MM.1S (cell line): ENCODE data around the gene PRSS33.

Source experiments
- DNase-seq: peaks from one replicate; pipeline ENCODE4 v3.0.0-alpha.2; 2015
- H2AFZ ChIP-seq: fragments of 300-600 bp; sonication (generic); 2 replicates; pipeline ENCODE4 v1.6.0; 2016; ENCODE audit warnings: antibody characterized with exemption, low read length
- H3F3A ChIP-seq: fragments of 300-600 bp; sonication (generic); 2 replicates; pipeline ENCODE4 v1.6.1; 2016; ENCODE audit warnings: mild to moderate bottlenecking, antibody characterized with exemption, low read length, moderate library complexity, mixed read lengths; ENCODE audit not compliant: insufficient read depth
- H3K27ac ChIP-seq: fragments of 300-600 bp; sonication (generic); 2 replicates; pipeline ENCODE4 v1.5.1; 2016; ENCODE audit warnings: mild to moderate bottlenecking, low read length
- H3K27me3 ChIP-seq: fragments of 300-600 bp; sonication (generic); replicated peaks from 2 replicates; pipeline ENCODE4 v1.6.0; 2016; ENCODE audit warnings: low read length; ENCODE audit not compliant: insufficient read depth
- H3K36me3 ChIP-seq: fragments of 300-600 bp; sonication (generic); replicated peaks from 2 replicates; pipeline ENCODE4 v1.6.1; 2016; ENCODE audit warnings: mild to moderate bottlenecking, low read length, mixed read lengths; ENCODE audit not compliant: insufficient read depth
- H3K4me1 ChIP-seq: fragments of 300-600 bp; sonication (generic); 2 replicates; pipeline ENCODE4 v1.6.1; 2016; ENCODE audit warnings: low read length, mixed read lengths
- H3K4me2 ChIP-seq: fragments of 300-600 bp; sonication (generic); 2 replicates; pipeline ENCODE4 v1.6.0; 2016; ENCODE audit warnings: low read depth, low read length
- H3K4me3 ChIP-seq: fragments of 300-600 bp; sonication (generic); 2 replicates; pipeline ENCODE4 v1.5.1; 2016; ENCODE audit warnings: low read length, mixed read lengths
- H3K79me2 ChIP-seq: fragments of 300-600 bp; sonication (generic); 2 replicates; pipeline ENCODE4 v1.6.1; 2016; ENCODE audit warnings: mixed run types, low read length, mixed read lengths
- H3K9ac ChIP-seq: fragments of 300-600 bp; sonication (generic); 2 replicates; pipeline ENCODE4 v1.6.1; 2016; ENCODE audit warnings: low read length, mixed read lengths
- H3K9me2 ChIP-seq: fragments of 300-600 bp; sonication (generic); replicated peaks from 2 replicates; pipeline ENCODE4 v1.6.1; 2016; ENCODE audit warnings: mild to moderate bottlenecking, low read length, mixed read lengths; ENCODE audit not compliant: insufficient read depth
- H3K9me3 ChIP-seq: fragments of 300-600 bp; sonication (generic); replicated peaks from 2 replicates; pipeline ENCODE4 v1.6.1; 2016; ENCODE audit warnings: mild to moderate bottlenecking, low read length, mixed read lengths; ENCODE audit not compliant: insufficient read depth
- H4K20me1 ChIP-seq: fragments of 300-600 bp; sonication (generic); 2 replicates; pipeline ENCODE4 v1.6.1; 2016; ENCODE audit warnings: mild to moderate bottlenecking, low read length, moderate library complexity, mixed read lengths; ENCODE audit not compliant: insufficient read depth
- EZH2 ChIP-seq: fragments of 300-600 bp; sonication (generic); optimal IDR thresholded peaks from 2 replicates; pipeline ENCODE3; 2017; ENCODE audit warnings: low read depth, mild to moderate bottlenecking, antibody characterized with exemption, low read length, mixed read lengths
- EZH2phosphoT487 ChIP-seq: fragments of 300-600 bp; sonication (generic); IDR thresholded peaks from 2 replicates; pipeline ENCODE4 v1.6.1; 2018; ENCODE audit warnings: antibody characterized with exemption, low read length
- TF ChIP-seq, protein P1 (sequence below): fragments of 300-600 bp; sonication (generic); IDR thresholded peaks from 2 replicates; pipeline ENCODE4 v1.5.1; 2016; ENCODE audit warnings: antibody characterized with exemption, low read length, mixed read lengths

Gene PRSS33

GRCh38 chr16:2752035-2752849 is 35.1 kb downstream of the PRSS33 start, which contains the start of gene SRRM2:
SRRM2 (plus strand) TSS chr16:2752638; CDS start chr16:2756365, 3,727 bp downstream.
- no peak for TF ChIP-seq EZH2
- no peak for TF ChIP-seq EZH2phosphoT487
- TF ChIP-seq, protein P1, sequence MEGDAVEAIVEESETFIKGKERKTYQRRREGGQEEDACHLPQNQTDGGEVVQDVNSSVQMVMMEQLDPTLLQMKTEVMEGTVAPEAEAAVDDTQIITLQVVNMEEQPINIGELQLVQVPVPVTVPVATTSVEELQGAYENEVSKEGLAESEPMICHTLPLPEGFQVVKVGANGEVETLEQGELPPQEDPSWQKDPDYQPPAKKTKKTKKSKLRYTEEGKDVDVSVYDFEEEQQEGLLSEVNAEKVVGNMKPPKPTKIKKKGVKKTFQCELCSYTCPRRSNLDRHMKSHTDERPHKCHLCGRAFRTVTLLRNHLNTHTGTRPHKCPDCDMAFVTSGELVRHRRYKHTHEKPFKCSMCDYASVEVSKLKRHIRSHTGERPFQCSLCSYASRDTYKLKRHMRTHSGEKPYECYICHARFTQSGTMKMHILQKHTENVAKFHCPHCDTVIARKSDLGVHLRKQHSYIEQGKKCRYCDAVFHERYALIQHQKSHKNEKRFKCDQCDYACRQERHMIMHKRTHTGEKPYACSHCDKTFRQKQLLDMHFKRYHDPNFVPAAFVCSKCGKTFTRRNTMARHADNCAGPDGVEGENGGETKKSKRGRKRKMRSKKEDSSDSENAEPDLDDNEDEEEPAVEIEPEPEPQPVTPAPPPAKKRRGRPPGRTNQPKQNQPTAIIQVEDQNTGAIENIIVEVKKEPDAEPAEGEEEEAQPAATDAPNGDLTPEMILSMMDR: no peak
- H3K4me3 ChIP-seq: peak within 1 kb of the TSS; percentile 77
- peak within 1 kb of the TSS; percentile 86 for H3K4me2 ChIP-seq
- H2AFZ ChIP-seq: peak within 1 kb of the TSS; percentile 80
- peaks cover 13% of the 10 kb centered on the region; the same call in 1 of the 2 replicates for H3K36me3 ChIP-seq
- no peaks in the 10 kb centered on the region for H3K9me2 ChIP-seq
- no peaks in the 10 kb centered on the region for H3K27me3 ChIP-seq
- H3K9ac ChIP-seq: peak within 1 kb of the TSS; percentile 95
- DNase-seq: peak; percentile 98
- H3K27ac ChIP-seq: peak within 1 kb of the TSS; percentile 95
- peaks cover 22% of the 10 kb centered on the region for H3K4me1 ChIP-seq
- H4K20me1 ChIP-seq: peaks cover 37% of the 10 kb centered on the region
- H3F3A ChIP-seq: no peaks in the 10 kb centered on the region; the same call in 1 of the 2 replicates
- peaks cover 55% of the 10 kb centered on the region for H3K79me2 ChIP-seq
- H3K9me3 ChIP-seq: no peaks in the 10 kb centered on the region

- no peak for DNase-seq
Measured at GRCh38 chr16:2751577-2752034, 35.8 kb downstream of the PRSS33 start.

DNA sequence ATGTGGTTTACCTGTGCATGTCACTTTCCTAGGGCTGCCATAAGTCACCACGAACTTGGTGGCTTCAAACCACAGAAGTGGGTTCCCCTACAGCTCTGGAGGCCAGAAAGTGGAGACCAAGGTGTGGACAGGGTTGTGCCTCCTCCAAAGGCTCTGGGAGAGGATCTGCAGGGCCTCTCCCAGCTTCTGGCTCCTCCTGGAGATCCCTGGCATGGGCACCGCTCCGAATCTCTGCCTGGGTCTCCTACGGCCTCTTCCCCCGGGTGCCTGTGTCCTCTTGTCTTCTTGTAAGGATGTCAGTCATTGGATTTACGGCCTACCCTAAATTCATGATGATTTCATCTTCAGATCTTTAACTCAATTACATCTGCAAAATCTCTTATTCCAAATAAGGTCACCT is 37.4 kb downstream of the PRSS33 start:
- no peak overlapping the region for H3K9ac ChIP-seq
- no peaks in the 10 kb centered on the region for H3K9me3 ChIP-seq
- H3K27me3 ChIP-seq: 0 out of 2 replicates have a peak, but pooled peaks cover 6% of the 10 kb centered on the region
- TF ChIP-seq, protein P1: no peak
- no peak for TF ChIP-seq EZH2phosphoT487
- no peak for TF ChIP-seq EZH2
- H3F3A ChIP-seq: no peaks in the 10 kb centered on the region; the same call in 1 of the 2 replicates
- H2AFZ ChIP-seq: no peak overlapping the region
- H4K20me1 ChIP-seq: peaks cover 16% of the 10 kb centered on the region
- no peak overlapping the region for H3K4me2 ChIP-seq
- H3K4me3 ChIP-seq: no peak overlapping the region
- DNase-seq: no peak
- no peak overlapping the region for H3K27ac ChIP-seq
- no peaks in the 10 kb centered on the region for H3K9me2 ChIP-seq
- no peaks in the 10 kb centered on the region for H3K36me3 ChIP-seq
- H3K79me2 ChIP-seq: peaks cover 32% of the 10 kb centered on the region
- H3K4me1 ChIP-seq: peaks cover 19% of the 10 kb centered on the region

More at GRCh38 chr16:2751577-2752034, 35.8 kb downstream of the PRSS33 start:
- H3K27ac ChIP-seq: peak overlapping the region; percentile 95
- H3K4me1 ChIP-seq: peaks cover 22% of the 10 kb centered on the region
- peaks cover 33% of the 10 kb centered on the region for H4K20me1 ChIP-seq
- peak overlapping the region; percentile 80 for H2AFZ ChIP-seq
- H3K4me3 ChIP-seq: peak overlapping the region; percentile 77
- H3K79me2 ChIP-seq: peaks cover 49% of the 10 kb centered on the region
- H3K9ac ChIP-seq: peak overlapping the region; percentile 95
- peak overlapping the region; percentile 86 for H3K4me2 ChIP-seq
- TF ChIP-seq, protein P1: no peak
- TF ChIP-seq EZH2: no peak
- TF ChIP-seq EZH2phosphoT487: no peak
- peaks cover 6% of the 10 kb centered on the region; the same call in 1 of the 2 replicates for H3K36me3 ChIP-seq
- no peaks in the 10 kb centered on the region; the same call in 1 of the 2 replicates for H3F3A ChIP-seq
- H3K27me3 ChIP-seq: no peaks in the 10 kb centered on the region
- no peaks in the 10 kb centered on the region for H3K9me2 ChIP-seq
- no peaks in the 10 kb centered on the region for H3K9me3 ChIP-seq
